ENCODE results near the gene HES5.

DNA sequence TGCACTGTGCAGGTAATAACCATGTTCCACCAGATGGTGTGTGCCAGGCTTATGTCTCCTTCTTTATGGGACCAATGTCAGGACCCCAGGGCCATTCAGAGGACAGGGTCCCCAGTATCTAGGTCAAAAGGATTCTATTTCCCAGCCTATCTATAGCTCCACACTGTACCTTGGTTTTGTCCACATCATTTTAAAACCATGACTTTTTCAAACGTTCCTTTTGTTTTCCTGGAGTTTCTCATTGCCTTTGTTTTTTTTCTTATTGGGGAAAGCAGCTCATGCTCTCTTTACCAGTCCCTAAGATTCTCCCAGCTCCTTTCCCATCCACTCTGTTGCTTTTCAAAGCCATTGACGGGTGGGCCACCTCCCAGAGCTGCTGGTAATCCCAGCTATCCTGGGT lies 41.4 kb downstream of the HES5 start:
- TF ChIP-seq, protein P1, sequence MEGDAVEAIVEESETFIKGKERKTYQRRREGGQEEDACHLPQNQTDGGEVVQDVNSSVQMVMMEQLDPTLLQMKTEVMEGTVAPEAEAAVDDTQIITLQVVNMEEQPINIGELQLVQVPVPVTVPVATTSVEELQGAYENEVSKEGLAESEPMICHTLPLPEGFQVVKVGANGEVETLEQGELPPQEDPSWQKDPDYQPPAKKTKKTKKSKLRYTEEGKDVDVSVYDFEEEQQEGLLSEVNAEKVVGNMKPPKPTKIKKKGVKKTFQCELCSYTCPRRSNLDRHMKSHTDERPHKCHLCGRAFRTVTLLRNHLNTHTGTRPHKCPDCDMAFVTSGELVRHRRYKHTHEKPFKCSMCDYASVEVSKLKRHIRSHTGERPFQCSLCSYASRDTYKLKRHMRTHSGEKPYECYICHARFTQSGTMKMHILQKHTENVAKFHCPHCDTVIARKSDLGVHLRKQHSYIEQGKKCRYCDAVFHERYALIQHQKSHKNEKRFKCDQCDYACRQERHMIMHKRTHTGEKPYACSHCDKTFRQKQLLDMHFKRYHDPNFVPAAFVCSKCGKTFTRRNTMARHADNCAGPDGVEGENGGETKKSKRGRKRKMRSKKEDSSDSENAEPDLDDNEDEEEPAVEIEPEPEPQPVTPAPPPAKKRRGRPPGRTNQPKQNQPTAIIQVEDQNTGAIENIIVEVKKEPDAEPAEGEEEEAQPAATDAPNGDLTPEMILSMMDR (conservative IDR thresholded peaks at IDR 0.05; ENCODE audit: low read depth, low read length): no peak
- no peak for TF ChIP-seq EZH2 (IDR thresholded peaks at IDR 0.05; ENCODE audit: low read length, unreplicated experiment)
- no peak for TF ChIP-seq EZH2phosphoT487 (IDR thresholded peaks at IDR 0.05; ENCODE audit: borderline replicate concordance, low read length)
